Measurements from ENCODE around the gene YTHDC2. TPM values are rescaled to one million over a fixed set of nuclear protein-coding genes. Genes with fewer than 3 reads are reported as not detected.

The YTHDC2 gene
- total and polyA plus RNA-seq, 8 donors = 3.8 to 78.0 (median 22.9) TPM

DNA sequence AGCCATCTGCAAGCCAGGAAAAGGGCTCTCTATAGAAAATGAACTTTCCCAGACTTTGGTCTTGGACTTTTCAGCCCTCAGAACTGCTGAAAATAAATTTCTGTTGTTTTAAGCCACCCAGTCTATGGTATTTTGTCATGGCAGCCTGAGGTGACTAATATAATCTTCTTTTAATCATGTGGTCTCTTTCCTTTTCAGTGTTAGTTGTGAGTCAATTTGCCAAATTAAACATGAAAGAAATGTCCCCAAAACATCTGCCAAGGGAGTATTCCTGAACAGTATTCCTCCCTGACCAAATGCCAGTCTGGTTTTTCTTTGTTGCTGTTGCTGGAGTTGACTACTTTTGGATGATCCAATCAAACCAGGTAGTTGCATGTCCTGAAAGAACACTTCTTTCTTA, 4.7 kb upstream of the YTHDC2 start:
- no peaks in the 10 kb centered on the region for H3K36me3 ChIP-seq
- intact Hi-C loops (cut with DNase I; ENCODE audit: low total_unique reads) = loop anchor here (5.0 kb wide), 1 partner anchor 126 kb away; no protein-coding TSS in a partner anchor
- H3K4me1 ChIP-seq = peaks cover 0 to 14% (median 5%) of the 10 kb centered on the region in 4 donors
- no peak overlapping the region for H3K27ac ChIP-seq
- no peaks in the 10 kb centered on the region for H3K9me3 ChIP-seq
- H3K4me3 ChIP-seq = no peak overlapping the region
- TF ChIP-seq, protein P1, sequence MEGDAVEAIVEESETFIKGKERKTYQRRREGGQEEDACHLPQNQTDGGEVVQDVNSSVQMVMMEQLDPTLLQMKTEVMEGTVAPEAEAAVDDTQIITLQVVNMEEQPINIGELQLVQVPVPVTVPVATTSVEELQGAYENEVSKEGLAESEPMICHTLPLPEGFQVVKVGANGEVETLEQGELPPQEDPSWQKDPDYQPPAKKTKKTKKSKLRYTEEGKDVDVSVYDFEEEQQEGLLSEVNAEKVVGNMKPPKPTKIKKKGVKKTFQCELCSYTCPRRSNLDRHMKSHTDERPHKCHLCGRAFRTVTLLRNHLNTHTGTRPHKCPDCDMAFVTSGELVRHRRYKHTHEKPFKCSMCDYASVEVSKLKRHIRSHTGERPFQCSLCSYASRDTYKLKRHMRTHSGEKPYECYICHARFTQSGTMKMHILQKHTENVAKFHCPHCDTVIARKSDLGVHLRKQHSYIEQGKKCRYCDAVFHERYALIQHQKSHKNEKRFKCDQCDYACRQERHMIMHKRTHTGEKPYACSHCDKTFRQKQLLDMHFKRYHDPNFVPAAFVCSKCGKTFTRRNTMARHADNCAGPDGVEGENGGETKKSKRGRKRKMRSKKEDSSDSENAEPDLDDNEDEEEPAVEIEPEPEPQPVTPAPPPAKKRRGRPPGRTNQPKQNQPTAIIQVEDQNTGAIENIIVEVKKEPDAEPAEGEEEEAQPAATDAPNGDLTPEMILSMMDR (IDR thresholded peaks at IDR 0.05) = no peak
- TF ChIP-seq POLR2A (IDR thresholded peaks at IDR 0.05) = no peak
- no peak for TF ChIP-seq EP300 (IDR thresholded peaks at IDR 0.05)
- TF ChIP-seq POLR2AphosphoS5 (IDR thresholded peaks at IDR 0.05) = no peak
- H3K27me3 ChIP-seq = peaks cover 0 to 23% (median 0%) of the 10 kb centered on the region in 3 donors
- DNase-seq = no peak

DNA sequence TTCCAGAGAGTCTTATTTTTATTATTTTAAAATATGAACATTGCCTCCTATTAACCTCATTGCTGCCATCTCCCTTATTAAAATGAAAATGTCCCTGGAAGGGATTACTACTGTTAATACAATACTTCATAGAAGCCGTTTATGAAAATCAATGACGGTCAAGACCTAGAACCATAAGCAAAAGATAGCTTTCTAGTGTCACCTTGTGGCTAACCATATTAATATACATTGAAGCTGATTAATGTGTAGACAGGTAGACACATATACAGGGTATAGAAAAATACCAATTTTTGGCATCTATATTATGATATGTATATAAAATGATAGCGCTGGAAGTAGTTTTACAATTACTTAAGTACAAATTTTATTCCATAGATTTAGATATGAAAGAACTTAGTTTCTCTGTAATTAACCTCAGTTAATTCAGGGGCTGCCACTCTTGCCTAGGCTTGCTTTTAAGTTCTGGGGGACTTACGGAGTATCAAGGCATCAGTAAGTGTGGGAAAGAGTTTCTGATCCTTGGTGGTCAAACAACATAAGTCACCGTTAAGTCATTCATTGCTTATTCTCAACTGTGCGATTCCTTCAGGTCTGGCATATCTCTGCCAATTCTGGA, 2.5 kb upstream of the YTHDC2 start:
- no peak for TF ChIP-seq POLR2A (IDR thresholded peaks at IDR 0.05)
- TF ChIP-seq, protein P1 (IDR thresholded peaks at IDR 0.05) = peak in 2 of 7 experiments; percentile 29 to 36
- DNase-seq = peak in 1 of 2 donors; percentile 74
- H3K4me3 ChIP-seq = no peak overlapping the region
- no peaks in the 10 kb centered on the region for H3K9me3 ChIP-seq
- WGBS, 5 donors = 49 to 55% (median 54%) methylated on average over 6 of the region's 6 CpGs
- H3K4me1 ChIP-seq = peaks cover 0 to 32% (median 19%) of the 10 kb centered on the region in 4 donors
- H3K36me3 ChIP-seq = no peaks in the 10 kb centered on the region
- H3K27me3 ChIP-seq = peaks cover 0 to 23% (median 0%) of the 10 kb centered on the region in 3 donors
- intact Hi-C loops (cut with DNase I; ENCODE audit: low total_unique reads) = no loop called here
- H3K27ac ChIP-seq = no peak overlapping the region

DNA sequence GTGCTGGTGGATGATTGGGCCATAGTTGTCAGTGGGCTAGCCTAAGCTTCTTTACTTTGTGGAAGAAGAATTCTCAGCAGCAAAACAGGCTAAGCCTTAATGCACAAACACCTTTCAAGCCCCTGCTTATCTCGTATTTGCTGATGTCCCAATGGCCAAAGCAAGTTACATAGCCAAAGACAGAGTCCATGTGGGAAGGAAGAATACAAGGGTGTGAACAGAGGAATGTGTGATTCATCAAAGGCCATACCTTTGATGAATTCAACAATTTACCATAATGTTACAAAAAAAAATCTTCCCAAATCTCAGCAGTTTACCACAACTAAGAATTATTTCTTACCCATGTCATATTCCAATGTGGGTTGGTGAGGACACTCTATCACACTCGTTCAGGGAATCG, 1.2 kb upstream of the YTHDC2 start:
- H3K27me3 ChIP-seq = peaks cover 0 to 15% (median 0%) of the 10 kb centered on the region in 3 donors
- H3K4me3 ChIP-seq = no peak overlapping the region
- peaks cover 0 to 46% (median 26%) of the 10 kb centered on the region in 4 donors for H3K4me1 ChIP-seq
- peak overlapping the region in 1 of 5 donors; percentile 31 for H3K27ac ChIP-seq
- DNase-seq = no peak
- H3K9me3 ChIP-seq = no peaks in the 10 kb centered on the region
- TF ChIP-seq, protein P1 (IDR thresholded peaks at IDR 0.05) = no peak
- TF ChIP-seq EP300 (IDR thresholded peaks at IDR 0.05) (no peak), POLR2A (IDR thresholded peaks at IDR 0.05) (no peak), POLR2AphosphoS5 (IDR thresholded peaks at IDR 0.05) (no peak)
- H3K36me3 ChIP-seq = peaks cover 0 to 6% (median 0%) of the 10 kb centered on the region in 4 donors
- WGBS, 5 donors = 79 to 93% (median 92%) methylated on average over 3 of the region's 3 CpGs
- intact Hi-C loops (cut with DNase I; ENCODE audit: low total_unique reads) = no loop called here

DNA sequence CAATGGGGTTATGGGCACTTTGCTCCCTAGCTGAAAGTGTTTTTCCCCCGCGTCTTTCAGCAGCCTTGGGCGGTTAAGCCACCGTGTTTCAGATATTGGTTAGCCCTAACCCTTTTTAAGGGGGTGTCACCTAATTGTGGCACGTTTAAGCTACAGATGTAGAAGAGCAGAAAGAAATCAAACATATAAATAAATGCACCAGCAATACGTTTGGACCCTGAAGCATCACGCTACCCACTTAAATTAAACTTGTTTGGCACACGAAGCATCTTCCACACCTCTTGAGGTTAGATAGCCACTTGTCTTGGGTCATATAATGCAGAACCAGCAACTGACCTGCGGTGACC, 768 bp downstream of the YTHDC2 start:
- H3K27me3 ChIP-seq = peaks cover 0 to 8% (median 0%) of the 10 kb centered on the region in 3 donors
- peak in 1 of 2 donors; percentile 30 for DNase-seq
- WGBS, 5 donors = 6 to 9% (median 8%) methylated on average over 9 of the region's 9 CpGs
- intact Hi-C loops (cut with DNase I; ENCODE audit: low total_unique reads) = no loop called here
- no peaks in the 10 kb centered on the region for H3K9me3 ChIP-seq
- peak overlapping the region; percentile 87 to 96 (median 93) for H3K27ac ChIP-seq
- H3K4me3 ChIP-seq = peak overlapping the region; percentile 65 to 87 (median 84)
- H3K36me3 ChIP-seq = peaks cover 0 to 19% (median 7%) of the 10 kb centered on the region in 4 donors
- H3K4me1 ChIP-seq = peaks cover 0 to 47% (median 27%) of the 10 kb centered on the region in 4 donors
- no peak for TF ChIP-seq POLR2AphosphoS5 (IDR thresholded peaks at IDR 0.05)
- TF ChIP-seq, protein P1 (IDR thresholded peaks at IDR 0.05) = no peak

All from stomach (tissue), 9 donors.